Nephron (organoid): ENCODE results near the gene CSMD2.

ENCODE experiments used
- H3K27ac Mint-ChIP-seq, 3 experiments: 2 replicates each; pipeline ENCODE4 v1.8.0; 2020; ENCODE audit warnings: mixed read lengths in 3 of 3, mild to moderate bottlenecking in 2 of 3, moderate library complexity in 1 of 3
- H3K27me3 Mint-ChIP-seq: 2 replicates; pipeline ENCODE4 v1.8.0; 2021; ENCODE audit warnings: low read depth, mild to moderate bottlenecking, moderate library complexity, mixed read lengths
- H3K36me3 Mint-ChIP-seq: 2 replicates; pipeline ENCODE4 v1.8.0; 2020; ENCODE audit warnings: low read depth, mixed read lengths
- H3K4me1 Mint-ChIP-seq: 2 replicates; pipeline ENCODE4 v1.8.0; 2020; ENCODE audit warnings: mixed read lengths
- H3K4me3 Mint-ChIP-seq, 3 experiments: 2 replicates each; pipeline ENCODE4 v1.8.0; 2020; ENCODE audit warnings: mild to moderate bottlenecking in 3 of 3, mixed read lengths in 3 of 3, moderate library complexity in 2 of 3
- H3K9me3 Mint-ChIP-seq: 2 replicates; pipeline ENCODE4 v1.8.0; 2020; ENCODE audit warnings: mixed read lengths
- TF ChIP-seq, protein P1 (sequence below), 3 experiments: fragments of 200-600 bp; sonication (generic); IDR thresholded peaks; one replicate each; pipeline ENCODE4 v1.5.0; 2021; ENCODE audit warnings: antibody characterized with exemption in 3 of 3; ENCODE audit not compliant: unreplicated experiment in 3 of 3

CSMD2 gene

DNA sequence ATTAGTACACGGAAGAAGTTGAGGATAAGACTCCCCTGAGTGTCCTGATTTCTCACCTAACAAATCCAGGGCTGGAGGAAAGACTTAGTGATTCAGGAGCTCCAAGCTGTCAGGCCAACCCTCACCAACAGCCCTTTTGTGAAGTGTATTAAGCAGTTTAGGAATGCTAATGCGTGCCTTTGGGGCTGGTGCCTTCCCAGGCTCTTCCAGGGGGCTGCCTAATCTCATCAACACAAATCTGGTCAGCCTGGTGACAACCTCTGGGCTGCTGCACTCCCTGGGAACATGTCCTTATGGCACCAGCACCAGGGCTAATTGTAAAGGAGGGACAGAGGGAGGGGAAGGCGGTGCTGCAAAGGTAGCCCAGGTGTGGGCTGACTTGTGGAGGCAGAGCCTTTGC, 15.5 kb downstream of the CSMD2 start:
- Mint-ChIP-seq H3K27ac (no peak overlapping the region), H3K27me3 (peaks cover 6% of the 10 kb centered on the region), H3K4me3 (no peak overlapping the region), H3K4me1 (no peaks in the 10 kb centered on the region), H3K36me3 (no peaks in the 10 kb centered on the region), H3K9me3 (no peaks in the 10 kb centered on the region)
- TF ChIP-seq, protein P1, sequence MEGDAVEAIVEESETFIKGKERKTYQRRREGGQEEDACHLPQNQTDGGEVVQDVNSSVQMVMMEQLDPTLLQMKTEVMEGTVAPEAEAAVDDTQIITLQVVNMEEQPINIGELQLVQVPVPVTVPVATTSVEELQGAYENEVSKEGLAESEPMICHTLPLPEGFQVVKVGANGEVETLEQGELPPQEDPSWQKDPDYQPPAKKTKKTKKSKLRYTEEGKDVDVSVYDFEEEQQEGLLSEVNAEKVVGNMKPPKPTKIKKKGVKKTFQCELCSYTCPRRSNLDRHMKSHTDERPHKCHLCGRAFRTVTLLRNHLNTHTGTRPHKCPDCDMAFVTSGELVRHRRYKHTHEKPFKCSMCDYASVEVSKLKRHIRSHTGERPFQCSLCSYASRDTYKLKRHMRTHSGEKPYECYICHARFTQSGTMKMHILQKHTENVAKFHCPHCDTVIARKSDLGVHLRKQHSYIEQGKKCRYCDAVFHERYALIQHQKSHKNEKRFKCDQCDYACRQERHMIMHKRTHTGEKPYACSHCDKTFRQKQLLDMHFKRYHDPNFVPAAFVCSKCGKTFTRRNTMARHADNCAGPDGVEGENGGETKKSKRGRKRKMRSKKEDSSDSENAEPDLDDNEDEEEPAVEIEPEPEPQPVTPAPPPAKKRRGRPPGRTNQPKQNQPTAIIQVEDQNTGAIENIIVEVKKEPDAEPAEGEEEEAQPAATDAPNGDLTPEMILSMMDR (IDR thresholded peaks at IDR 0.05; ENCODE audit: unreplicated experiment in 3 of 3), result no peak

DNA sequence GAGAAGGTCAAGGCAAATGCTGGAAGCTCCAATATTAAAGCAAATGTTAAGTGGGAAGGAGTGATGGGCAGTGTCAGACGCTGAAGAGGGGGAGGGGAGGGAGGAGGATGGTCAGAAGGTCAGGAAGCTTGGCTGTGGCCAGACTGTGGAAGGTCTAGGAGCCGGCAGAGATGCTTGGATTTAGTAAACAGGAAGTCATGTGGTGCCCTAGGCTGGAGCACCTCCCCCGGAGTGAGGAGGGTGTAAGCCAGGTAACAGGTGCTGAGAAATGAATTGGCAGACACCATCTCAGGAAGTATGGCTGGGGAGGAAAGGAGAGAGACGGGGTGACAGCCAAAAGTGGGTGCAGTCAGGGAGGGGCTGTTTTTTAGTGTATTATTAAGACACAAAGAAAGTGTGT, 17.7 kb downstream of the CSMD2 start:
- Mint-ChIP-seq H3K27ac (no peak overlapping the region), H3K27me3 (peaks cover 14% of the 10 kb centered on the region), H3K4me1 (no peaks in the 10 kb centered on the region), H3K9me3 (no peaks in the 10 kb centered on the region), H3K36me3 (no peaks in the 10 kb centered on the region), H3K4me3 (no peak overlapping the region)
- TF ChIP-seq, protein P1 (IDR thresholded peaks at IDR 0.05; ENCODE audit: unreplicated experiment in 3 of 3), result no peak

DNA sequence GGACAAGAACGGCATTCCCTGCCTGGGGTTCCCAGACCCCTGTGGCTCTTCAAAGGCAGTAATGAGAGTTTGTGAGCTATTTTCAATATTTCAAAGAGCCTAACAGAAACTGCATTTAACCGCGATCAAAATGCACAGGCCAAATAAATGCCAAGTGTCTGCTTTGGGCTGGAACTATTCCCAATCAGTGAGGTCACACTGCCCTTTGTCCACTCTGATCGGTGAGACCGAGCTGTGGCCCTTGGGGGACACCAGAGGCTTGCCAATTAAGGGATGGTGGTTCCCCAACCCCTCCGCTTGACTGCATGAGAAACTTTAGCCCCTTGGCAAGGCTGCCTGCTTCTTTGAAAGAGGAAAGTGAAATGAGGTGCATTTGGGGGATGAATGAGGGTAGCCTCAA, 20.3 kb downstream of the CSMD2 start:
- Mint-ChIP-seq H3K9me3 (no peaks in the 10 kb centered on the region), H3K27me3 (peaks cover 16% of the 10 kb centered on the region), H3K36me3 (no peaks in the 10 kb centered on the region), H3K4me3 (no peak overlapping the region), H3K27ac (no peak overlapping the region), H3K4me1 (no peaks in the 10 kb centered on the region)
- TF ChIP-seq, protein P1 (IDR thresholded peaks at IDR 0.05; ENCODE audit: unreplicated experiment in 3 of 3), result no peak

DNA sequence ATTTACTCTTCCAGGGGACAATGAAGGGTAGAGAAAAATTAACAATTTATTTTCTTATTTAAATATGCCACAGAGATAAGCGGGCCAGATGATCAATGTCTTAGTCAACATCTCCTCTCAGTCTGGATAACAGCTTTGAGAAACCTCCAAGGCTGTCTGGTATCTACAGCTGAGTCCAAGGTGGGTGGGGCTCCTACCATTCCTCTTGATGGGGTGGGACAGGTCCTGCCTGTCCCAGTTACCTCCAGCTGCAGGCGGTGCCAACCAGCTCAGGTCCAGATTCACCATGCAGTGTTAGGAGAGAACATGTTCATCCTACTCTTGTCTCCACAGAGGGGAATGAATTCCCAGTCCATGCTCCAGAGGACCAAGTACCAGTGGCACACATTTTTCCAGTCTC, 21.1 kb downstream of the CSMD2 start:
- TF ChIP-seq, protein P1 (IDR thresholded peaks at IDR 0.05; ENCODE audit: unreplicated experiment in 3 of 3), result no peak
- Mint-ChIP-seq H3K9me3 (no peaks in the 10 kb centered on the region), H3K27me3 (peaks cover 16% of the 10 kb centered on the region), H3K27ac (no peak overlapping the region), H3K4me3 (no peak overlapping the region), H3K36me3 (no peaks in the 10 kb centered on the region), H3K4me1 (no peaks in the 10 kb centered on the region)

DNA sequence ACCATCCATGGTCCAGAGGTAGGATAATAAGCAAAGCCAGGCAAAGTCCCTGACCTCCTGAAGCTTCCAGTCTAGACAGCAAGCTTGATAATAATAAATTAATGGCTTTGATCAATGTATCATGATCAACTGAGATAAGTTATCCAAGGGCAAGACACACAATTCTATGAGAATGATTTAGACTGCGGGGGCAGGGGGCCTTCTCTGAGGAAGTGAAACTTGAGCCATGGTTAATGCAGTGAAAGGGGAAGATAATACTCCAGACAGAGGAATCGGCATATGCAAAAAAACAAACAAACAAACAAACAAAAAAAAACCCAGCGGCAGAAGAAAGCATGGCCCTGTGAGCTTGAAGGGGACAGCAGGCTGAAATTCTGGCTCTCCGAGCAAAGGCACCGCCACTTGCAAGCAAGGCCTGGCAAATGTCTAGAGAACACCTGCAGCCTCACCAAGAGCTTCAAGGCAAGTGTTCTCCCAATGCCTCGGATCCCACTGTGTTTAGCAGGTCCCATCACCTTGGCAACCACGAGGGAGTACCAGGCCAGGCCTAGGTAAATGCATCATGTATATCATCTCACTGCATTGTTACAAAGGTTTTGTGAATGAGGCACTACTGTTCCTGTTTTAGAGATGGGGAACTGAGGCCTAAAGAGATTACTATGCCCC, 24.9 kb downstream of the CSMD2 start:
- no peak overlapping the region for H3K27ac Mint-ChIP-seq
- H3K4me3 Mint-ChIP-seq, result no peak overlapping the region
- H3K36me3 Mint-ChIP-seq, result no peaks in the 10 kb centered on the region

DNA sequence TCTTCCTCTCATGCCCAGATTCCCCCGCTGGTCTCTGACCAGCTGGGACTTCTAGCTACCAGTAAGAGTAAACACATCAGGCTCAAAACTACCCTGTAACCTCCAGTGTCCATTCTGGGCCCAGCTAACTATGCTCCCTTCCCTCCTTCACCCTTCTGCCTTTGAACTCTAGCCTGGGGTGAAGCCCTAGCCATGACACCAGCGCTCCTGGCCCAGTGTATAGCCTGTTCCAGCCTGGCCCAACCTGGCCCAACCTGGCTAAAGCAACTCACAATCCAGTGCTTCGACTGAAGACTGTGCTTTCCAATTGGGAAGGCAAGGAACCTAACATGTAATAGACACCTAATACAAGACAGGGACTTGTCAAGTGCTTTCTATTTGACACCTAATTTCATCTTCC, 27.6 kb downstream of the CSMD2 start:
- Mint-ChIP-seq H3K27me3 (peaks cover 5% of the 10 kb centered on the region), H3K4me3 (no peak overlapping the region), H3K9me3 (no peaks in the 10 kb centered on the region), H3K36me3 (no peaks in the 10 kb centered on the region), H3K27ac (no peak overlapping the region), H3K4me1 (no peaks in the 10 kb centered on the region)
- TF ChIP-seq, protein P1 (IDR thresholded peaks at IDR 0.05; ENCODE audit: unreplicated experiment in 3 of 3), result no peak

More for the DNA sequence above, 24.9 kb downstream of the CSMD2 start:
- TF ChIP-seq, protein P1 (IDR thresholded peaks at IDR 0.05; ENCODE audit: unreplicated experiment in 3 of 3), result no peak
- H3K9me3 Mint-ChIP-seq, result no peaks in the 10 kb centered on the region
- peaks cover 13% of the 10 kb centered on the region for H3K27me3 Mint-ChIP-seq
- H3K4me1 Mint-ChIP-seq, result no peaks in the 10 kb centered on the region
